DOHH2 (cell line): ENCODE data around the gene TCOF1.

ENCODE experiments used
- H3F3A ChIP-seq: fragments of 200-600 bp; sonication (generic), shearing (Covaris generic); 2 replicates; pipeline ENCODE4 v1.6.0; 2016; ENCODE audit warnings: antibody characterized with exemption, mild to moderate bottlenecking; ENCODE audit not compliant: control insufficient read depth, insufficient read depth
- H3K27ac ChIP-seq: fragments of 200-600 bp; sonication (generic); 2 replicates; pipeline ENCODE4 v1.5.1; 2014; ENCODE audit warnings: low read depth, mild to moderate bottlenecking, low read length, moderate library complexity
- H3K27me3 ChIP-seq: fragments of 200-600 bp; sonication (generic); 2 replicates; pipeline ENCODE4 v1.6.1; 2014; ENCODE audit warnings: mild to moderate bottlenecking, low read length, mixed read lengths; ENCODE audit not compliant: control insufficient read depth
- H3K36me3 ChIP-seq: fragments of 200-600 bp; sonication (generic); 2 replicates; pipeline ENCODE4 v1.6.1; 2014; ENCODE audit warnings: mild to moderate bottlenecking, low read length, moderate library complexity, mixed read lengths; ENCODE audit not compliant: control insufficient read depth
- H3K4me1 ChIP-seq: fragments of 200-600 bp; sonication (generic); 2 replicates; pipeline ENCODE4 v1.6.1; 2014; ENCODE audit warnings: mild to moderate bottlenecking, low read length, mixed read lengths; ENCODE audit not compliant: control insufficient read depth
- H3K4me2 ChIP-seq: fragments of 200-600 bp; sonication (generic); 2 replicates; pipeline ENCODE4 v1.6.0; 2014; ENCODE audit warnings: mild to moderate bottlenecking, low read length, moderate library complexity
- H3K4me3 ChIP-seq: fragments of 200-600 bp; sonication (generic); 2 replicates; pipeline ENCODE4 v1.5.1; 2014; ENCODE audit warnings: mild to moderate bottlenecking, low read length, mixed read lengths
- H3K79me2 ChIP-seq: fragments of 200-600 bp; sonication (generic); 2 replicates; pipeline ENCODE4 v1.6.1; 2014; ENCODE audit warnings: mild to moderate bottlenecking, low read length, mixed read lengths; ENCODE audit not compliant: control insufficient read depth
- H3K9me2 ChIP-seq: fragments of 200-600 bp; sonication (generic); replicated peaks from 2 replicates; pipeline ENCODE4 v1.6.1; 2014; ENCODE audit warnings: mild to moderate bottlenecking, low read length, mixed read lengths; ENCODE audit not compliant: control insufficient read depth
- H3K9me3 ChIP-seq: fragments of 200-600 bp; sonication (generic); 2 replicates; pipeline ENCODE4 v1.6.1; 2014; ENCODE audit warnings: antibody characterized with exemption, low read length, mixed read lengths; ENCODE audit not compliant: control insufficient read depth, insufficient read depth
- H4K20me1 ChIP-seq: fragments of 200-600 bp; sonication (generic); 2 replicates; pipeline ENCODE4 v1.6.0; 2014; ENCODE audit warnings: low read depth, mild to moderate bottlenecking, antibody characterized with exemption, low read length, moderate library complexity; ENCODE audit not compliant: control insufficient read depth, insufficient read depth
- EZH2phosphoT487 ChIP-seq: fragments of 200-600 bp; sonication (generic); IDR thresholded peaks from 2 replicates; pipeline ENCODE4 v1.6.1; 2017; ENCODE audit warnings: borderline replicate concordance, mild to moderate bottlenecking, antibody characterized with exemption, low read length, moderate library complexity, mixed read lengths
- TF ChIP-seq, protein P1 (sequence below): fragments of 200-600 bp; sonication (generic); IDR thresholded peaks from one replicate; pipeline ENCODE4 v1.5.1; 2014; ENCODE audit warnings: antibody characterized with exemption, mild to moderate bottlenecking, low read depth, low read length; ENCODE audit not compliant: poor library complexity, severe bottlenecking

Gene TCOF1

DNA sequence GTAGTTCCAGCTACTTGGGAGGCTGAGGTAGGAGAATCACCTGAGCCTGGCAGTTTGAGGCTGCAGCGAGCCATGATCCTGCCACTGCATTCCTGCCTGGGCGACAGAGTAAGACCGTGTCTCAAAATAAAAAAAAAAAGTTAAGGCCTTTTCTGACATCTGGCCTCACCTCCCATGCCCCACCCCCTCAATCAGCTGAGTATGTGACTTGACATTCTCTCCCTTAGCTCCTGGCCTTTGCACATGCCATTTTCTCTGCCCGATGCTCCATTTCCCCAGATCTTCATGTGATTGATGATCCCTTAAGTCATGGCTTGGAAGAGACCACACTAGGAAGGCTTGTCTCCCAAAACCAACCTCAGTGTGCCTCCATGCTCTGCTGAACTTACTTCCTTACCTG, 17.7 kb upstream of the TCOF1 start:
- Histone ChIP-seq H3K9me3 (no peaks in the 10 kb centered on the region), H3F3A (no peaks in the 10 kb centered on the region), H3K27me3 (peaks cover 5% of the 10 kb centered on the region; the same call in 1 of the 2 replicates), H3K4me1 (no peaks in the 10 kb centered on the region), H4K20me1 (no peaks in the 10 kb centered on the region), H3K36me3 (no peaks in the 10 kb centered on the region), H3K4me3 (no peak overlapping the region), H3K79me2 (no peaks in the 10 kb centered on the region), H3K4me2 (no peak overlapping the region), H3K9me2 (no peaks in the 10 kb centered on the region), H3K27ac (no peak overlapping the region)
- TF ChIP-seq EZH2phosphoT487 = no peak
- TF ChIP-seq, protein P1, sequence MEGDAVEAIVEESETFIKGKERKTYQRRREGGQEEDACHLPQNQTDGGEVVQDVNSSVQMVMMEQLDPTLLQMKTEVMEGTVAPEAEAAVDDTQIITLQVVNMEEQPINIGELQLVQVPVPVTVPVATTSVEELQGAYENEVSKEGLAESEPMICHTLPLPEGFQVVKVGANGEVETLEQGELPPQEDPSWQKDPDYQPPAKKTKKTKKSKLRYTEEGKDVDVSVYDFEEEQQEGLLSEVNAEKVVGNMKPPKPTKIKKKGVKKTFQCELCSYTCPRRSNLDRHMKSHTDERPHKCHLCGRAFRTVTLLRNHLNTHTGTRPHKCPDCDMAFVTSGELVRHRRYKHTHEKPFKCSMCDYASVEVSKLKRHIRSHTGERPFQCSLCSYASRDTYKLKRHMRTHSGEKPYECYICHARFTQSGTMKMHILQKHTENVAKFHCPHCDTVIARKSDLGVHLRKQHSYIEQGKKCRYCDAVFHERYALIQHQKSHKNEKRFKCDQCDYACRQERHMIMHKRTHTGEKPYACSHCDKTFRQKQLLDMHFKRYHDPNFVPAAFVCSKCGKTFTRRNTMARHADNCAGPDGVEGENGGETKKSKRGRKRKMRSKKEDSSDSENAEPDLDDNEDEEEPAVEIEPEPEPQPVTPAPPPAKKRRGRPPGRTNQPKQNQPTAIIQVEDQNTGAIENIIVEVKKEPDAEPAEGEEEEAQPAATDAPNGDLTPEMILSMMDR = no peak

DNA sequence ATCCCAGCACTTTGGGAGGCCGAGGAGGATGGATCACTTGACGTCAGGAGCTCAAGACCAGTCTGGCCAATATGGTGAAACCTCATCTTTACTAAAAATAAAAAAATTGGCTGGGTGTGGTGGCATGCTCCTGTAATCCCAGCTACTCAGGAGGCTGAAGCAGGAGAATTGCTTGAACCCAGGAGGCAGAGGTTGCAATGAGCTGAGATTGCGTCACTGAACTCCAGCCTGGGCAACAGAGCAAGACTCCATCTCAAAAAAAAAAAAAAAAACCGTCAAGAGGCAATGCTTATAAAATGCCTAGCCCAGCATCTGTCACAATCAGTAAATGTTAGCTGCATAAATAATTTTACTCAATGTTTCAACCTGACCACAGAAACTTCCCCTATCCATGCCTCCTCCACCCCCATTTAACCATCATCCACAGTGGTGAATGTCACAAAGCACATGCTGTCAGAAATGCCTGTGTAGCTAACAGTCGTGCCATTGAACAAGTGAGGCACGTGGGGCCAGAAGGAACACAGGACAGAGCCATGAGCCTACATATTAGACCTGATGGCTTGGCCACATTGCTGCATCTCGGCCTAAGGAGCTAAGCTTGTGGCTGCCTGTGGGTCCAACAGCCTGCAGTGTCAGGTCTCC, 16.8 kb upstream of the TCOF1 start:
- H3K36me3 ChIP-seq = no peaks in the 10 kb centered on the region
- no peaks in the 10 kb centered on the region for H3F3A ChIP-seq
- no peaks in the 10 kb centered on the region for H3K4me1 ChIP-seq
- H3K9me2 ChIP-seq = no peaks in the 10 kb centered on the region
- TF ChIP-seq EZH2phosphoT487 = no peak
- TF ChIP-seq, protein P1 = no peak
- H3K4me3 ChIP-seq = no peak overlapping the region
- H4K20me1 ChIP-seq = no peaks in the 10 kb centered on the region
- no peaks in the 10 kb centered on the region for H3K9me3 ChIP-seq
- H3K4me2 ChIP-seq = no peak overlapping the region
- 0 out of 2 replicates have a peak, but pooled peaks cover 4% of the 10 kb centered on the region for H3K27me3 ChIP-seq
- H3K79me2 ChIP-seq = no peaks in the 10 kb centered on the region
- H3K27ac ChIP-seq = no peak overlapping the region

DNA sequence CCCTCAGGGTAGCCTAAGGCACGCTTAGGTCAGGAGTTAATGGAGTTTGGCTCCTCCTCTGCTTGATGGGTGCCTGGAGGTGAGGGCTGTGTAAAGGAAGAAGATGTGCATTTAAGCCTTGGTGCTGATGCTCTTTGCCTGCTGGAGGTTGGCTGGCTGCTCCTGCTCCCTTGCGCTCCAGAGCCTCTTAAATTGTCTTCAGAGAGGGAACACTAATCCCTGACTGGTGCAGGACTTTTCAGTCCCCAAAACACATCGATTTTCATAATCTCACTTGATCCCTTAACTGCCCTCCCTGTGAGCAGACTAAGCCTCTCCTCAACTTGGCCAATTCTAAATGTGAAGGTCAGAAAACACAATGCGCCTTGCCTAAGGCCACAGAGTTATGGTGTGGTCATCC, 16.2 kb upstream of the TCOF1 start:
- Histone ChIP-seq H3K27me3 (0 out of 2 replicates have a peak, but pooled peaks cover under 1% of the 10 kb centered on the region), H3K4me2 (no peak overlapping the region), H3K9me2 (no peaks in the 10 kb centered on the region), H3K9me3 (no peaks in the 10 kb centered on the region), H3K36me3 (no peaks in the 10 kb centered on the region), H4K20me1 (no peaks in the 10 kb centered on the region), H3K27ac (no peak overlapping the region), H3K79me2 (no peaks in the 10 kb centered on the region), H3K4me1 (no peaks in the 10 kb centered on the region), H3K4me3 (no peak overlapping the region), H3F3A (no peaks in the 10 kb centered on the region)
- TF ChIP-seq, protein P1 = no peak
- no peak for TF ChIP-seq EZH2phosphoT487
